ENCODE data around the gene KLHL26. TPM values are rescaled to one million over a fixed set of nuclear protein-coding genes. Genes with fewer than 3 reads are reported as not detected.

The KLHL26 gene
- total and polyA plus RNA-seq, 9 of the 15 experiments (the other 6 are each of a cell fraction or from before 2014, with no cell fraction given): 0.13 to 13.3 (median 1.4) TPM

DNA sequence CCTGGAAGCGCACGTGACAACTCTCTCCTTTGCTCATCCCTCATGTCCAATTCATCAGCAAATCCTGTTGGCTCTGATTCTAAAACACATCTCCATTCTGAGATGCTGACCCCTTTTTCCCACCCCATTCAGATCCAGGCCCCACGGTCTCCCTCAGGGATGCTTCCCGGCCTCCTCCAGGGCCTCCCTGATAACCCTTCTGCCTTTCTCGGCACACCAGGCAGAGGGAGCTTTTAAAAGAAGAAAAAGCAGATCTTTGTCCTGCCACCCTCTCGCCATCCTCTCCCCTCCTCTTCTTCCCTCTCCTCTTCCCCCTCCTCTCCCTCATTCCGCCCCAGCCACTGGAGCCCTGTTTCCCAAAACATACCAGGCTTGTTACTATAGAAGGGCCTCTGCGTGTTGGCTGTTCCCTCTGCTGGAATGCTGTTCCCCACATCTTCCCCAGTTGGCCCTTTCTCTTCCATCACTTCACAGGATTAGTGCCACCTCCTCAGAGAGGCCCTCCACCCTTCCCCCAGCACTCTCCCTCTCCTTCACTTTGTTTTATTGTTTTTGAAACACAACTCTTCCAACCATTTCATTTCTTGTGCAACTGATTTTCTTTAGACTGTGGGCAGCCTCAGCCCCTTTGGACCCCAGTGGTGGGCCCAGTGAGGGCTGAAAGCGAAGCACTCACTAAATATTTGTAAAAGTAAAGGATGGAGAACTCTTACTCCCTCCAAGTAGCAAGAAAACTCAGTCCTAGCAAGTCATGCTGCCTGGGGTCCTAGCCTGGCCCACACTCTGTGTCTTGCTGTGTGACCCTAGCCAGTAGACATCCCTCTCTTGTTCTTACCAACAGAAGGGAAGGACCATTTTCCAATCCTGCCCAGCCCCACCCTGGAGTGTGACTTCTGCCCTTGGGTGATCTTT is 27.8 kb upstream of the KLHL26 start:
- Histone ChIP-seq H3K4me1 (replicated peaks in 1 of 2; ENCODE audit: control insufficient read depth in 2 of 2, insufficient read depth in 2 of 2, low read length in 2 of 2) (peaks cover 0 to 71% of the 10 kb centered on the region in 2 experiments; a peak in 2 of 5 replicates), H3K4me2 (ENCODE audit: insufficient read depth, low read length) (no peak overlapping the region)
- CTCF ChIA-PET (ENCODE audit: low intra/inter-chr PET ratio): no interaction called here

DNA sequence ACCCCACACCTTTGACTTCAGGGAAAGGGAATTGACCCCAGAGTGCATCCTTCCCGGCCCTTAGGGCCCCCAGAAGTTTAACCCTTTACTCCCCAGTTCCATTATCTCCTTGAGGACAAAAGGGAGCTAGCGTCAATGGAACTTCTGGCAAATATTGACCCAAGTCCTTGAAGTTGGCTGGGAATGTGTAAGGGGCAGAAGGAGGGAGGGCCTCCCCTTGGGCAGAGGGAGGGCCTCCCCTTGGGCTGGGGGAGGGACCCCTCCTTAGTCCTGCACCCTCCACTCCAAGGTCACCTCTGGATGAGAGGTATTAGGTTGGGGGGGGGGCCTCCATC is 27.1 kb upstream of the KLHL26 start:
- no peak overlapping the region for H2AFZ ChIP-seq (ENCODE audit: low read depth, low read length)
- H3K27me3 ChIP-seq (ENCODE audit: control insufficient read depth in 2 of 2, insufficient read depth in 2 of 2, low read length in 2 of 2): peaks cover 63 to 87% of the 10 kb centered on the region in 2 experiments
- H3K4me2 ChIP-seq (ENCODE audit: insufficient read depth, low read length): no peak overlapping the region
- no peak overlapping the region for H3K4me3 ChIP-seq
- DNase-seq (ENCODE audit: extremely low read depth in 1 of 4, low spot score in 3 of 4) (no peak), FAIRE-seq (no peak), ATAC-seq (no peak)
- POLR2A ChIA-PET: interaction anchor here (0.6 kb wide), 1 partner anchor 206 kb away, joined by 3 read pairs; no protein-coding TSS in a partner anchor
- CTCF ChIA-PET (ENCODE audit: low intra/inter-chr PET ratio): no interaction called here
- no peaks in the 10 kb centered on the region for H3K79me2 ChIP-seq (ENCODE audit: control insufficient read depth, insufficient read depth, low read length)
- no peaks in the 10 kb centered on the region for H3K9me3 ChIP-seq (replicated peaks; ENCODE audit: control insufficient read depth, insufficient read depth, low read depth, low read length)
- H3K9me1 ChIP-seq (ENCODE audit: control insufficient read depth, insufficient read depth, low read length): no peaks in the 10 kb centered on the region
- no peak overlapping the region for H3K27ac ChIP-seq (ENCODE audit: extremely low read depth, low read depth, low read length)
- BruUV-seq (replicated peaks): no TSS peak
- H4K20me1 ChIP-seq (replicated peaks; ENCODE audit: control insufficient read depth, insufficient read depth, low read length): peaks cover 26% of the 10 kb centered on the region
- intact Hi-C loops (cut with micrococcal nuclease): no loop called here
- no peaks in the 10 kb centered on the region for H3K36me3 ChIP-seq (ENCODE audit: control insufficient read depth, insufficient read depth, low read length)
- no peak overlapping the region for H3K9ac ChIP-seq (ENCODE audit: insufficient read depth in 1 of 2, low read depth in 2 of 2, low read length in 2 of 2)
- H3K4me1 ChIP-seq (replicated peaks in 1 of 2; ENCODE audit: control insufficient read depth in 2 of 2, insufficient read depth in 2 of 2, low read length in 2 of 2): peaks cover 0 to 66% of the 10 kb centered on the region in 2 experiments; a peak in 2 of 5 replicates
- WGBS (ENCODE audit: insufficient coverage, low coverage, missing lambda C conversion rate): 10% methylated on average over 2 of the region's 2 CpGs
- in situ Hi-C loops (cut with MboI): no loop called here

More for the DNA sequence above, 27.8 kb upstream of the KLHL26 start:
- POLR2A ChIA-PET: interaction anchor here (0.6 kb wide), 1 partner anchor 206 kb away, joined by 3 read pairs; no protein-coding TSS in a partner anchor
- H3K27ac ChIP-seq (ENCODE audit: extremely low read depth, low read depth, low read length): no peak overlapping the region
- H3K9ac ChIP-seq (ENCODE audit: insufficient read depth in 1 of 2, low read depth in 2 of 2, low read length in 2 of 2): no peak overlapping the region
- no peak for FAIRE-seq
- no TSS peak for BruUV-seq (replicated peaks)
- H3K79me2 ChIP-seq (ENCODE audit: control insufficient read depth, insufficient read depth, low read length): no peaks in the 10 kb centered on the region
- no peak overlapping the region for H2AFZ ChIP-seq (ENCODE audit: low read depth, low read length)
- H3K36me3 ChIP-seq (ENCODE audit: control insufficient read depth, insufficient read depth, low read length): no peaks in the 10 kb centered on the region
- DNase-seq (ENCODE audit: extremely low read depth in 1 of 4, low spot score in 3 of 4): no peak
- no peaks in the 10 kb centered on the region for H3K9me3 ChIP-seq (replicated peaks; ENCODE audit: control insufficient read depth, insufficient read depth, low read depth, low read length)
- H4K20me1 ChIP-seq (replicated peaks; ENCODE audit: control insufficient read depth, insufficient read depth, low read length): peaks cover 26% of the 10 kb centered on the region
- ATAC-seq: no peak
- intact Hi-C loops (cut with micrococcal nuclease): no loop called here
- WGBS (ENCODE audit: insufficient coverage, low coverage, missing lambda C conversion rate): 7% methylated on average over 8 of the region's 9 CpGs
- no peak overlapping the region for H3K4me3 ChIP-seq
- in situ Hi-C loops (cut with MboI): no loop called here
- peaks cover 58 to 87% of the 10 kb centered on the region in 2 experiments for H3K27me3 ChIP-seq (ENCODE audit: control insufficient read depth in 2 of 2, insufficient read depth in 2 of 2, low read length in 2 of 2)
- no peaks in the 10 kb centered on the region for H3K9me1 ChIP-seq (ENCODE audit: control insufficient read depth, insufficient read depth, low read length)
- TF ChIP-seq IFI16 (CRISPR knock-in tag; IDR thresholded peaks at IDR 0.05) (no peak), YBX1 (IDR thresholded peaks at IDR 0.05) (no peak), ZNF586 (CRISPR knock-in tag; conservative IDR thresholded peaks at IDR 0.05) (no peak), ZNF780A (CRISPR knock-in tag; IDR thresholded peaks at IDR 0.05) (no peak), GTF2E2 (tag; IDR thresholded peaks at IDR 0.05) (no peak), ZFP36 (IDR thresholded peaks at IDR 0.05; ENCODE audit: low read depth, low read length, partially characterized antibody) (peak; percentile 20), NFE2 (IDR thresholded peaks at IDR 0.05; ENCODE audit: low read depth) (no peak)
